NCI-H1694 (cell line): ENCODE results near the gene PLA2G4D.
A peak's percentile ranks its signal among the peaks of the same experiment; 100 is the strongest.

Experiments used
- DNase-seq: peaks from one replicate; lab custom pipeline; 2025; lab: John Stamatoyannopoulos, UW

Gene PLA2G4D

GRCh38 chr15:42071717-42072116 lies 22.6 kb downstream of the PLA2G4D start:
- DNase-seq, result no peak

DNA sequence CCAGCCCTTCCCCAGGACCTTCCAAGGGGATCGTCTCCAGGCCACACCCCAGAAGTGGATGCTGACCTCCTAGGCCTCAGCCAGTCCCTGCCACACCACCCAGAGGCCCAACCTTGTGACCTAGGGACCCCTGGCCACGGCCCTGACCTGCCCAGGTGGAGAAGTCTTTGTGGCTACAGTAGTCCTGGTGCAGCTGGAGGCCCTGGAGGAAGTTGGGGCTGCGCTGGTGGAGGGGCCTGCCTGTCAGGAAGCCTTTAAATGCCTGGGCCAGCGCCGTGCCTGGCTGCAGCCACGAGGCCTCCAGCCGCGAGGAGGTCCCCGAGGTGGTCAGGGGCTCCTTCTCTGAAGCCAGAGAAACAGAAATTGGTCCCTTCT lies 23.4 kb downstream of the PLA2G4D start:
- no peak for DNase-seq

GRCh38 chr15:42070279-42070975 lies 23.9 kb downstream of the PLA2G4D start:
- DNase-seq, result no peak

- DNase-seq, result no peak
These were observed 24.7 kb downstream of the PLA2G4D start for GRCh38 chr15:42069496-42070278.

DNA sequence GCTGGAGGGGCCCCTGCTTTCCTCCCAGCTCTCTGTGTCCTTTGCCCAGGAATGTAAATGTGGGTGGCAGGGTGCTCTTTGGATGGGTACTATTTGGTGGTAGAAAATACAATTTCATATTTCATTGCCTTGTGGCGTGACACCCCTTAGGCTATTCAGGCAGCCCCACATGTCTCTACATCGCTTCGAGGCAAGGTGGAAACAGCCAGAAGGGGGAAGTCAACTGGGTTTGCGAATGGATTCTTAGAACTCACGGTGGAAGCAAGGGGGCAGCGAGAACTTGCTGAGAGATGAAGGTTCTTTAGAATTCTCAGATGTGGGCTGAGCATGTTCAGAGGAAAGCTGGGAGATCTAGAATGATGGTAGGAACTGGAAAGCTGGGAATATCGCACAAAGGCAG lies 25.3 kb downstream of the PLA2G4D start:
- DNase-seq, result no peak

DNA sequence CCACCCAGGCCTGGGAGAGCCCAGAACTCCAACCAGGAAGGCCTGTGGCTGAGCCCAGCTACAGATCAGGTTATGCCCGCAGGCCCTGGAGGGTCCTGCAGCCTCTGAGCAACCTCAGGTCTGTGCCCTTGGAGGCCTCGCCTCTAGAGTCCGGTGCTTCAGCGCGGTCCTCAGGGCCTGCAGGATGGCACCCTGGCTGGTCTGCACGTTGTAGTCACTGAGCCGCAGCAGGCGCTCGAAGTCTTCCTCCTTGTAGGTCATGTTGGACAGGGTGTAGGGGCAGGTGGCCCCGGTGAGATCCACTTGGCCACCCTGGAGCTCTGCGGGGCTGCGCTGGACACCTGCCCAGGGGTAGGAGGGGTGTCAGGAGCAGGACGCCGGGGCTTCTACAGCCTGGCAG lies 25.8 kb downstream of the PLA2G4D start:
- no peak for DNase-seq

DNA sequence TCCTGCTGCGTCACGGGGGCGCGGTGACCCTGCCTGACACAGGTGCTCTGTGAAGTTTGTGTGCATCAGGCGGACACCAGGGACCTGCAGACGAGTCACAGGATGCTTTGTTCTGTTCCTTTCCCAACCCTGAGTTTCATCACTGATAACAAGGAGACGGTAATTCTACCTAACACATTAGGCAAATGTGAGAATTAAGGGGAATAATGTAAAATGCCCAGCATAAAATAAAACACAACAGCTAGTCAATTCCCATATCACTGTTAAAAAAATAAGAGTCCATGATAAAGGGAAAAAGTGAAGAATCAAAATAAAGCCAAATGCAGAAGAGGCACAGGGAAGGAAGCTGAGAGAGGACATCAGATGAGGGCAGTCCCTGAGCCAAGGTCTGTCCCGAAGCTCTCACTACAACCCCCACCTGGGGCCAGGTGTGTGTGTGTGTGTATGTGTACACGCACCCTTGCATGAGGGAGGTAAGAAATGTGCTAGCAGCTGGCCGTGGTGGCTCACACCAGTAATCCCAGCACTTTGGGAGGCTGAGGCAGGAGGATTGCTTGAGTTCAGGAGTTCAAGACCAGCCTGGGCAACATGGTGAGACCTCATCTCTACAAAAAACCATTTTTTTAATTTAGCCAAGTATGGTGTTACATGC lies 27.5 kb downstream of the PLA2G4D start:
- DNase-seq, result no peak

GRCh38 chr15:42065468-42065867 lies 28.9 kb downstream of the PLA2G4D start:
- no peak for DNase-seq

- DNase-seq, result peak; percentile 21
These were observed 29.3 kb downstream of the PLA2G4D start for GRCh38 chr15:42065033-42065432.

DNA sequence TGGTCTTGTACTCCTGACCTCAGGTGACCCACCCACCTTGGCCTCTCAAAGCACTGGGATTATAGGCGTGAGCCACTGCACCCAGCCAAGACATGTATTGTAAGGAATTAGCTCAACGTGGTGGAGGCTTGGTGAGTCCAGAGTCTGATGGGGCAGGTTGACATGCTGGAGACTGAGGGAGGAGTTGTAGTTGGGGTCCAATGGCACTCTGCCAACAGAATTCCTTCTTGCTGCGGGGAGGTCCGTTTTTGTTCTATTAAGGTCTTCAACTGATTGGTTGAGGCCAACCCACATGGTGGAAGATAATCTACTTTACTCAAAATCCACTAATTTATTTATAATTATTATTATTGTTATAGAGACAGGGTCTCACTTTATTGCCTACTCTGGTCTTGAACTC lies 30.1 kb downstream of the PLA2G4D start:
- no peak for DNase-seq

DNA sequence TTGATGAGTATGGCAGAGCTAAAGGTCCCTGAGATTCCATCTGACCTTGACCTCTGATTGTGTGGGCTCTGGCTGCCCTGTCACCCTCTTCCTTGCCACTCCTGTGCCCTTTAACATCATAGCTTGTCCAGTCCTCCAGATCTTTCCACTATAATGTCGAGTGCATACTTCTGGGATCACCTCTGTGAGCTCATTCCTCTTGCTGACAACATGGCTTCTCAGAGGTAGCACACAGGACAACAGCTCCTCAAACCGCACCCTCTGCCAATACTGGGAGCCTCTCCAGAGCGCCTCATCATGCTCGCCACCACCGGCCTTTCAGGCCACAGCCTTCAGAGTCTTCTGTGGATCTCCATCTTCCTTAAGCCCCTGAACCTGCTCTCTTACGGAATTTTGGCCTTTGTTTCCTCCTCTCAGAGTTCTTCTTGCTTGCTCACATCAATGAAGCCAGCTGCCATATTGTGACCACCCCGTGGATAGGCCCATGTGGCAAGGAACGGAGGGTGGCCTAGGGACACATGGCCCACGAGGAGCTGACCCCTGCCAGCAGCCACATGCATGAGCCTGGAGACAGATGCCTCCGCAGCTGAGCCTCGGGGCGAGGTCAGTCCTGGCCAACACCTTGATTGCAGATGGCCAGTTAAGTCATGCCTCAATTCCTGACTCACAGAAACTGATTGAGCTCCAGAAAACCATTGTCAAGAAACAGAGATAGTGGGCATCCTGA lies 31.1 kb downstream of the PLA2G4D start:
- no peak for DNase-seq

GRCh38 chr15:42062284-42062806 lies 32.0 kb downstream of the PLA2G4D start:
- no peak for DNase-seq

DNA sequence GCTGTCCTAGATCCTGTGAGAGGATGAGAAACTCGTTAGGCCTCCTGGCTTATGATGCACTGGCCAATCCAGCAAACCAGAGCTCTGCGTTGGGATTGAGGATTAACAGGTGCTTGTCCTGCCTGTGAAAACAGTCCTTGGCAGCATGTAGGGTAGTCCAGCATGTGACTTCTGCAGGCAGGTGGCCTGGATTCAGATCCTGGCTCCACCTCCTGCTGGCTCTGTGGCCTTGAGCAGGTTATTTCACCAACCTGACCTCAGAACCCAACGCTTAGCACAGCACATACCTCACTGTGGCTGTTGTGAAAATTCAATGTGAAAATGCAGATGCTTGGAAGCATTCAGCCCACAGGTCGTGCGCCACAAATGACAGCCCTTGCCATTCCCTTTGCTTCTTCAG lies 33.6 kb downstream of the PLA2G4D start:
- no peak for DNase-seq

- DNase-seq, result no peak
These were observed 33.9 kb downstream of the PLA2G4D start for GRCh38 chr15:42060477-42060763.

DNA sequence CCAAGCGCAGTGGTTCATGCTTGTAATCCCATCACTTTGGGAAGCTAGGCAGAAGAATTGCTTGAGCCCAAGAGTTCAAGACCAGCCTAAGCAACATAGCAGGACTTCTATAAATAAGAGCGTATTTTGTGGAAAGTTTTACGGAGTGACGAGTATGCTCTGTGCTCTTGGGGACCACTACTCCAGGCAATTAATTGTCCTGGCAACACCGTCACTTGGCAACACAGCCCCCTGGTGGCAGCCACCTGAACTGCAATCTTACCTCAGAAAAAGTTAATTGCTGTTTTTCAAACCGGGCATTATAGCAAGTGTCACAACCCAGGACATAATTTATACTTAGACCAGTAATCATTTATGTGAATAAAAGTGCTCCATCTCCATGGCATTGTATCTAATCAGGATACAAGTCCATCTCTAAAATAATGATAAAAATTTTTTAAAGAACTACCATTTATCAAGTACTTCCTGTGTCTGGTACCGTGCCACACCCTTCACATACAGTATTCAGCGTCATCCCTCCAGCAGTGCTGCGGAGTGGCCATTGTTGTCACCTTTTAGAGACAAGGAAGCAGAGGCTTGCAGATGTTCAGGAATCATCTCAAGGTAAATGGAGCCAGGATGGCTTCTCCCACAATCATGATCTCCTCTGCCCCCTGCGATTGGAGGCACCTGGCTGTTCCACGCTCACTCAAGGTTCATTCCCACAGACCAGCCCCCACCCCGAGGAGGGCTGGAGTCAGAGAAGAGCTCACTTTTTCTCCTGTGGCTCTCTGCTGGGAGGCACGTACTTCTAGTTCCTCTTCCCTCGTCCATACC lies 34.5 kb downstream of the PLA2G4D start:
- DNase-seq, result peak; percentile 38

- no peak for DNase-seq
These were observed 35.6 kb downstream of the PLA2G4D start for GRCh38 chr15:42058791-42059190.

GRCh38 chr15:42057799-42058646 lies 36.3 kb downstream of the PLA2G4D start:
- DNase-seq, result no peak

DNA sequence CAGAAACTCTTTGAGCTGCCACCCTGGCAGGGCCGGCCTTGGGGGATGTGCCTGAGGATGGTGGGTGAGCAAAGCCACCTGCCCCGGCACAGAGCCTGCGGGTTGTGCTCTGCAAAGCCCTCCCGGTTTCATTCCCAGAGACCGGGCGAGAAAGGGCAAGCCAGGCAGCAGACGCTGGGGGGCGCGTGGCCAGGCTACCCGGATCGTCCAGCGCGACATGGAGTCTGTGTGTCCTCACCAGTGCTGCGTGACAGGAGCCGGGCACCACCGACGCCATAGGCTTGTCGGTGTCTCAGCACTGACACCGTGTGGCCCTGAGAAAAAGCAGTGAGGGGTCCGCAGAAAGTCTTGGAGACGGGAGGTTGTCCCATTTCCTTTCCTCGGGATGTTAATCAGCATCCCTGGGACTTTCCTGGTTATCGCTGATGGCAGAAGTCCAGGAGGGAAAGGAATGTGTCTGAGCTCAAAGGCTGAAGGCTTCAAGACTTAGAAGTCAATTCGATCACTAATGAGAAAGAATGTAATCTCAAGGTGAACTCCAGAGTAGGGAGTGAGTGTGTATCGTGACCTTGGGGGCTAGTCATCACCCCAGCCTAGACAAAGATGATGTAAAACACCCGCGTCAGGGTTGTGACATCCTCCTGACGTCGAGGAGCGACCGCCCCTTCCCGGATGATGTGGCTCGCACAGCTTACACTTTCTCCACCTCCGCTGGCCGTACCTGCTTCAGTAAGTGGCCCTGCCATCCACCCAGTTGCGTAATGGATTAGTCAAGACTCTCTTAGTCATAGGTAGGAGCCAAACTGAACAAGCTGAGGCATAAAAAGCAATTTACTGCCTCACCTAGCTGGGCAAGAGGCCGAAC lies 37.2 kb downstream of the PLA2G4D start:
- peak; percentile 39 for DNase-seq

GRCh38 chr15:42053914-42054313 lies 40.4 kb downstream of the PLA2G4D start:
- no peak for DNase-seq

- DNase-seq, result no peak
These were observed 41.4 kb downstream of the PLA2G4D start for GRCh38 chr15:42053010-42053409.
